Fibroblast of lung (primary cell): ENCODE measurements around the gene ATG7.

Experiments
- CTCF ChIP-seq, 2 donors: IDR thresholded peaks in 1 of 2; conservative IDR thresholded peaks in 1 of 2; 1 replicate in 1 of 2; 2 replicates in 1 of 2; pipeline ENCODE4 v1.5.1; 2011 to 2012; ENCODE audit warnings: low read length in 2 of 2, control low read depth in 1 of 2, inconsistent platforms in 1 of 2, low read depth in 1 of 2, mild to moderate bottlenecking in 1 of 2
- EZH2 ChIP-seq: IDR thresholded peaks from 2 replicates; pipeline ENCODE4 v1.5.1; 2012; ENCODE audit warnings: low read length, control low read depth, mild to moderate bottlenecking; ENCODE audit errors: missing control alignments

DNA sequence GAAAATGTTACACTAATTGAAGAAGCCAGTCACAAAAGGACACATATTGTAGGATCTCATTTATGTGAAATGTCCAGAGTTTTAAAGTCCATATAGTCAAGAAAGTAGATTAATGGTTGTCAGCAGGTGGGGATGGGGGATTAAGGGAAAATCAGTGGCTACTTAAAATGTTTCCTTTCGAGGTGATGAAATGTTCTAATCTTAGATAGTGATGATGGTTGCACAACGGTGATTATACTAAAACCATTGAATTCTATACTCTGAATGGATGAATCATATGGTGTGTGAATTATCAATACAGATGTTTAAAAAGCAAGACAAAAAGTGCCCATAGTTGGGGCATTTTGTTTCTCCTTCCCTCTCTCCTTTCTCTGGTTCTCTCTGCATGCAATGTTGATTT is 164.6 kb downstream of the ATG7 start:
- TF ChIP-seq CTCF (conservative IDR thresholded peaks at IDR 0.05 in 1 of 2, IDR thresholded peaks at IDR 0.05 in 1 of 2; ENCODE audit: low read depth in 1 of 2, low read length in 2 of 2) = no peak
- no peak for TF ChIP-seq EZH2
